Progenitor cell of endocrine pancreas (in vitro differentiated cells): ENCODE measurements around the gene ZIC1. TPM values are rescaled to one million over a fixed set of nuclear protein-coding genes. Genes with fewer than 3 reads are reported as not detected.

Experiments used
- DNase-seq: peaks from one replicate; pipeline ENCODE4 v3.0.0; 2021; ENCODE audit warnings: low spot score; ENCODE audit not compliant: unreplicated experiment
- H3K27ac Mint-ChIP-seq: 2 replicates; pipeline ENCODE4 v1.8.0; 2021; ENCODE audit warnings: mild to moderate bottlenecking, moderate library complexity, mixed read lengths
- H3K27me3 Mint-ChIP-seq: 2 replicates; pipeline ENCODE4 v1.8.0; 2021; ENCODE audit warnings: mixed read lengths
- H3K36me3 Mint-ChIP-seq: 2 replicates; pipeline ENCODE4 v1.8.0; 2022; ENCODE audit warnings: mixed read lengths; ENCODE audit not compliant: insufficient read depth
- H3K4me1 Mint-ChIP-seq: 2 replicates; pipeline ENCODE4 v1.8.0; 2021; ENCODE audit warnings: low read depth, mixed read lengths
- H3K4me3 Mint-ChIP-seq: 2 replicates; pipeline ENCODE4 v1.8.0; 2021; ENCODE audit warnings: low read depth, mild to moderate bottlenecking, moderate library complexity, mixed read lengths
- H3K9me3 Mint-ChIP-seq: 2 replicates; pipeline ENCODE4 v1.8.0; 2021; ENCODE audit warnings: low read depth, mixed read lengths
- CTCF ChIP-seq: fragments of 200-600 bp; sonication (generic); IDR thresholded peaks from one replicate; pipeline ENCODE4 v1.5.0; 2021; ENCODE audit warnings: antibody characterized with exemption, mild to moderate bottlenecking; ENCODE audit not compliant: unreplicated experiment
- total RNA-seq: library from RNA; stranded (reverse); gene quantifications from 2 replicates; pipeline ENCODE4 v1.2.1, GENCODE V29; 2021

ZIC1 gene
- total RNA-seq, 1 donor from 2014 or later, result 0.77 TPM

GRCh38 chr3:147402159-147402558 is 7.0 kb upstream of the ZIC1 start:
- no peaks in the 10 kb centered on the region for H3K36me3 Mint-ChIP-seq
- H3K4me3 Mint-ChIP-seq, result no peak overlapping the region
- peaks cover 1% of the 10 kb centered on the region for H3K4me1 Mint-ChIP-seq
- no peak overlapping the region for H3K27ac Mint-ChIP-seq
- H3K27me3 Mint-ChIP-seq, result peaks cover 100% of the 10 kb centered on the region
- no peak for TF ChIP-seq CTCF
- no peak for DNase-seq
- no peaks in the 10 kb centered on the region for H3K9me3 Mint-ChIP-seq

GRCh38 chr3:147403511-147403910 is 5.7 kb upstream of the ZIC1 start:
- TF ChIP-seq CTCF, result no peak
- Mint-ChIP-seq H3K27me3 (peaks cover 100% of the 10 kb centered on the region), H3K9me3 (no peaks in the 10 kb centered on the region), H3K4me1 (peaks cover 2% of the 10 kb centered on the region), H3K4me3 (no peak overlapping the region), H3K27ac (no peak overlapping the region), H3K36me3 (no peaks in the 10 kb centered on the region)
- no peak for DNase-seq

- H3K4me3 Mint-ChIP-seq, result no peak overlapping the region
- H3K27me3 Mint-ChIP-seq, result peaks cover 100% of the 10 kb centered on the region
- no peak overlapping the region for H3K27ac Mint-ChIP-seq
- peaks cover 4% of the 10 kb centered on the region for H3K4me1 Mint-ChIP-seq
- no peaks in the 10 kb centered on the region for H3K36me3 Mint-ChIP-seq
- DNase-seq, result no peak
- H3K9me3 Mint-ChIP-seq, result no peaks in the 10 kb centered on the region
- TF ChIP-seq CTCF, result no peak
Observed at GRCh38 chr3:147404000-147404799, 5.0 kb upstream of the ZIC1 start.

GRCh38 chr3:147404800-147405230 is 4.3 kb upstream of the ZIC1 start:
- Mint-ChIP-seq H3K9me3 (no peaks in the 10 kb centered on the region), H3K36me3 (no peaks in the 10 kb centered on the region), H3K4me1 (peaks cover 7% of the 10 kb centered on the region), H3K4me3 (no peak overlapping the region), H3K27me3 (peaks cover 98% of the 10 kb centered on the region), H3K27ac (no peak overlapping the region)
- no peak for TF ChIP-seq CTCF
- DNase-seq, result no peak

GRCh38 chr3:147405231-147406027 is 3.7 kb upstream of the ZIC1 start:
- no peaks in the 10 kb centered on the region for H3K36me3 Mint-ChIP-seq

More at GRCh38 chr3:147405231-147406027, 3.7 kb upstream of the ZIC1 start:
- Mint-ChIP-seq H3K9me3 (no peaks in the 10 kb centered on the region), H3K4me3 (no peak overlapping the region), H3K27me3 (peaks cover 93% of the 10 kb centered on the region), H3K27ac (no peak overlapping the region), H3K4me1 (peaks cover 7% of the 10 kb centered on the region)
- no peak for TF ChIP-seq CTCF
- DNase-seq, result no peak
